ENCODE data around the gene DCD. TPM values are rescaled to one million over a fixed set of nuclear protein-coding genes. Genes with fewer than 3 reads are reported as not detected.

DCD gene
- total RNA-seq, 1 donor from 2014 or later = not detected

DNA sequence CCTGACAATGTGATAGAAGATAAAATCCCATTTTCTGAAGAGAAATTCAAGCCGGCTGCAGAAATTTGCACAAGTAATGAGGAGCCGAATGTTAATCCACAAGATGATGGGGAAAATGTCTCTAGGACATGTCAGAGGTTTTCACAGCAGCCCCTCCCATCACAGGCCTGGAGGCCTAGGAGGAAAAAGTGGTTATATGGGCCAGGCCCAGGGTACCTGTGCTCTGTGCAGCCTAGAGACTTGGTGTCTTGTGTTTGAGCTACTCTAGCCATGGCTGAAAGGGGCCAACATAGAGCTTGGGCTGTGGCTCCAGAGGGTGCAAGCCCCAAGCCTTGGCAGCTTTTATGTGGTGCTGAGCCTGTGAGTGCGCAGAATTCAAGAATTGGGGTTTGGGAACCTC lies 20.9 kb downstream of the DCD start:
- peaks cover 43% of the 10 kb centered on the region for H3K27me3 Mint-ChIP-seq (ENCODE audit: low read depth)
- H3K4me3 Mint-ChIP-seq = no peak overlapping the region
- H3K4me1 Mint-ChIP-seq = peaks cover 20% of the 10 kb centered on the region
- DNase-seq (ENCODE audit: low spot score in 2 of 2, unreplicated experiment in 2 of 2) = no peak
- H3K9me3 Mint-ChIP-seq = peaks cover 19% of the 10 kb centered on the region
- H3K36me3 Mint-ChIP-seq = peaks cover 2% of the 10 kb centered on the region
- TF ChIP-seq, protein P1, sequence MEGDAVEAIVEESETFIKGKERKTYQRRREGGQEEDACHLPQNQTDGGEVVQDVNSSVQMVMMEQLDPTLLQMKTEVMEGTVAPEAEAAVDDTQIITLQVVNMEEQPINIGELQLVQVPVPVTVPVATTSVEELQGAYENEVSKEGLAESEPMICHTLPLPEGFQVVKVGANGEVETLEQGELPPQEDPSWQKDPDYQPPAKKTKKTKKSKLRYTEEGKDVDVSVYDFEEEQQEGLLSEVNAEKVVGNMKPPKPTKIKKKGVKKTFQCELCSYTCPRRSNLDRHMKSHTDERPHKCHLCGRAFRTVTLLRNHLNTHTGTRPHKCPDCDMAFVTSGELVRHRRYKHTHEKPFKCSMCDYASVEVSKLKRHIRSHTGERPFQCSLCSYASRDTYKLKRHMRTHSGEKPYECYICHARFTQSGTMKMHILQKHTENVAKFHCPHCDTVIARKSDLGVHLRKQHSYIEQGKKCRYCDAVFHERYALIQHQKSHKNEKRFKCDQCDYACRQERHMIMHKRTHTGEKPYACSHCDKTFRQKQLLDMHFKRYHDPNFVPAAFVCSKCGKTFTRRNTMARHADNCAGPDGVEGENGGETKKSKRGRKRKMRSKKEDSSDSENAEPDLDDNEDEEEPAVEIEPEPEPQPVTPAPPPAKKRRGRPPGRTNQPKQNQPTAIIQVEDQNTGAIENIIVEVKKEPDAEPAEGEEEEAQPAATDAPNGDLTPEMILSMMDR (IDR thresholded peaks at IDR 0.05; ENCODE audit: unreplicated experiment) = no peak
- no peak overlapping the region for H3K27ac Mint-ChIP-seq

DNA sequence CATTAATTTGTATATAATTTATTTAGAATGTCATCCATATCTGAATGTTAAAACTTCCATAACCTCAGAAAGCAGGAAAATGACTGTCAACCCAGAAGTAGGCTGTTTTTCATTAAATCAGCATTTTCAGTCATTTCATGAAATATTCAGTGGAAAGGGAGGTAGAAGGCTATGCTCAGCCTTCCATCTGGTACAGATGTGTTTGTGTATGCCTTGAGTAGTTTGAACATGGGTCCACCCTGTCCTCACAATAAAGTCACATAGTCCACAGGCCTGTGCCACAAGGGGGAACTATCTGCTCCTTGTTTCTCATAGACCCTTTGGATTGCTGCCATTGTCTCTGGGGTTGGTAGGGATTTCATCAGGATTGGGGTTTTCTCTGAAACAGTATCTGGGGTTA lies 22.6 kb downstream of the DCD start:
- peaks cover 44% of the 10 kb centered on the region for H3K27me3 Mint-ChIP-seq (ENCODE audit: low read depth)
- no peak for DNase-seq (ENCODE audit: low spot score in 2 of 2, unreplicated experiment in 2 of 2)
- no peak overlapping the region for H3K4me3 Mint-ChIP-seq
- H3K9me3 Mint-ChIP-seq = peaks cover 19% of the 10 kb centered on the region
- peaks cover 2% of the 10 kb centered on the region for H3K36me3 Mint-ChIP-seq
- TF ChIP-seq, protein P1 (IDR thresholded peaks at IDR 0.05; ENCODE audit: unreplicated experiment) = no peak
- peaks cover 20% of the 10 kb centered on the region for H3K4me1 Mint-ChIP-seq
- no peak overlapping the region for H3K27ac Mint-ChIP-seq

DNA sequence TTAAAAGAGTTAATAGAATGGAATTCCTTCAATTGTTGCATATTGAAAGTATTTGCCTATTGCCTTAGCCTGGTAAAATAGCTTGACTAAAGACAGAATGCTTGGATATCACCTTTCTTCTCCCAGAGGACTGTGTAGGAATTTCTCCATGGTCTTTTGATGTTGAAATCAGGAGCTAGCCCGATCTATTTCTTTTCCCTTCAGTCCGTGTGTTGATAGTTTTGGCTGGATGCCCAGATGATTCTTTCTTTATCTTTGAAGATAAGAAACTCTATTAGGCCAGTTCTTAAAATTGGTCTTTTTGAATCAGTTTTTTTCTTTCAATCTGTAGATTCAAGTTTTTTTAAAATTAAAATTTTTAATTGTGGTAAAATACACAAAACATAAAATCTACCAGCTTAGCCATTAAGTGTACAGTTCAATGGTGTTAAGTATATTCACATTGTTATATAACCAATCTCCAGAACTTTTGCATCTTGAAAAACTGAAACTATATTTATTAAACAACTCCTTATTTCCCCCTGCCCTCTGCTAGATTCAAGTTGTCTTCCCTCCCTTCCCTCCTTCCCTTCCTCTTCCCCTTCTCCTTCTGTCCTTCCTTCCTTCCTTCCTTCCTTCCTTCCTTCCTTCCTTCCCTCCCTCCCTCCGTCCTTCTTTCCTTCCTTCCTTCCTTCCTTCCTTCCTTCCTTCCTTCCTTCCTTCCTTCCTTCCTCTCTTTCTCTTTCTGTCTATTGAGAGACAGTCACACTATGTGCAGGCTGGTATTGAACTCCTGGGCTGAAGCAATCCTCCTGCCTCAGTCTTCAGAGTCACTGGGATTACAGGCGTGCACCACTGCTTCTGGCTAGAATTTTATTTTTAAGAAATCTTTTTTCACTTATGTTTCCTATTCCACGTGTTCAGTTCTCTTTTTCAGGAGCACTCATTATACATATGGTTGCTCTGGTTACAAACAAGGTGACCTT lies 23.6 kb downstream of the DCD start:
- TF ChIP-seq, protein P1 (IDR thresholded peaks at IDR 0.05; ENCODE audit: unreplicated experiment) = no peak
- DNase-seq (ENCODE audit: low spot score in 2 of 2, unreplicated experiment in 2 of 2) = no peak
- peaks cover 20% of the 10 kb centered on the region for H3K4me1 Mint-ChIP-seq

DNA sequence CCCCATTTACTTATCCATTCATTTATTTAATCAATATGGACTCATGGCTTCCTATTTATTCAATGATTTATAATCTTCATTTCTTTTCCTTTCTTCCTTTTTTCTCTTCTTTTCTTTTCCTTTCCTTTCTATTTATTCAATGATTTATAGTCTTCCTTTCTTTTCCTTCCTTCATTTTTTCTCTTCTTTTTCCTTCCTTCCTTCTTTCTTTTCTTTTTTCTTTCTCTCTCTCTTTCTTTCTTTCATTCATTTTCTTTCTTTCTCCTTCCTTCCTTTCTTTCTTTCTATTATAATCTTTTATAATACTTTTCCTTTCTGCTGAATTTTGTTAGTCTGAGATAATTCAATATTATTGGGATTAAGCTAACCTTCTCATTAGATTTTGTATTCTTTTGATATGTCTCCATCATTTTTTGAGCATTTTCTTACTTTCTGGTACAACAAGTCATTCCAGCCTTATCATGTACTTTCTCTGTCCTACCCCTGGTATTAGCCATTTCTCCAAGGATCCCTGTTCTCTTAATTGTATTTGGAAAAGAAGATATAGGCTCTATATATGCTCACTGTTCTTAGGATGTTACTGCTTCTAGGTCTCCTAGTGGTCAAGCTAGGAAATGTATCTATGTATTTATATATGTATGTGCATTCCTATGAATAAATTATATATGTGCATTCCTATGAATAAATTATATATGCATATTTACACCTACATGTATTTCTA lies 25.5 kb downstream of the DCD start:
- Mint-ChIP-seq H3K4me3 (no peak overlapping the region), H3K27me3 (ENCODE audit: low read depth) (peaks cover 48% of the 10 kb centered on the region), H3K4me1 (peaks cover 20% of the 10 kb centered on the region), H3K36me3 (peaks cover 2% of the 10 kb centered on the region), H3K27ac (no peak overlapping the region), H3K9me3 (peaks cover 9% of the 10 kb centered on the region)
- TF ChIP-seq, protein P1 (IDR thresholded peaks at IDR 0.05; ENCODE audit: unreplicated experiment) = peak; percentile 56
- DNase-seq (ENCODE audit: low spot score in 2 of 2, unreplicated experiment in 2 of 2) = no peak

More for the DNA sequence above, 23.6 kb downstream of the DCD start:
- Mint-ChIP-seq H3K27me3 (ENCODE audit: low read depth) (peaks cover 40% of the 10 kb centered on the region), H3K36me3 (peaks cover 2% of the 10 kb centered on the region), H3K27ac (peak overlapping the region; percentile 72), H3K9me3 (peaks cover 19% of the 10 kb centered on the region), H3K4me3 (no peak overlapping the region)

DNA sequence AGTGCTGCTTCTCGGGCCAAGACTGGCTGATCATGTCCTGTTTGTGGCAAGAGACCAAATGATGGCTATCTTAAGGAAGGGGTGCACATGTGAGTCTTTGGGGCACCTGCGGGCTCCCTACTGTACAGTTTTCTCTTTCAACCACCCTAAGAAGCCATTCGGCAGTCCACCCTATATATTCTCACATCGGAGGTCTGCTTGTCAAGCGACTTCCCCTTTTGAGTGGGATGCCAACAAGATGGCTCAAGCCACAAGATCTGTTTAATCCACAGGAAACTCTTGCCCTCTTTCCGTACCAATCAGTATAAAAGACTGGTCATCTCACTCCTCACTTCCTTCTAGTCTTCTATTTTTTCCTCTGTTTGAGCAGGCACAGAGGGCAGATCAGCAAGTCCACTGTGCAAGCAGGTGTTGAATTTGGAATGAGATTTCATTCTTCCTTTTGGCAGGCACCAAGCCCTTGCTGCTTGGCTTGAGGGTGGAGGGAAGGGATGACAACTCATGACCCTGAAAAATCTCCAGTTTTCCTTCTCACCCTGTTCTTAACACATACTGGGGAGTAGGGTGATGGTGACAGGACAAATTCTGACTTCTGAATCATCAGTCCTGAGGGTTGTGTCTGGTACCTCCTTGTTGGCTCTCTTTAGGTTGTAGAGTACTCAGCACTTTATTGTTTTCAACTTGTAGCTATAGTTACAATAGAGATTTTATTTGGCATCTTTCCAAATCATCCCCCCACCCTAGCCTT lies 31.1 kb downstream of the DCD start:
- TF ChIP-seq, protein P1 (IDR thresholded peaks at IDR 0.05; ENCODE audit: unreplicated experiment) = no peak
- peaks cover 87% of the 10 kb centered on the region for H3K27me3 Mint-ChIP-seq (ENCODE audit: low read depth)
- no peak overlapping the region for H3K4me3 Mint-ChIP-seq
- H3K9me3 Mint-ChIP-seq = no peaks in the 10 kb centered on the region
- H3K27ac Mint-ChIP-seq = no peak overlapping the region
- no peaks in the 10 kb centered on the region for H3K4me1 Mint-ChIP-seq
- H3K36me3 Mint-ChIP-seq = no peaks in the 10 kb centered on the region
- DNase-seq (ENCODE audit: low spot score in 2 of 2, unreplicated experiment in 2 of 2) = no peak

Data from mesothelial cell of epicardium (in vitro differentiated cells).